ENCODE results near the gene SLC16A5.
"Not testable (repeated sequence)": the region's sequence is repeated elsewhere in the genome, so short reads cannot be mapped to it uniquely, and the experiment has no call there.

Gene SLC16A5

GRCh38 chr17:75087558-75088453 is at the start of gene SLC16A5:
Gene SLC16A5, plus strand, starts transcription at chr17:75087954. Its CDS starts 5,683 bp downstream, at chr17:75093637.
- TF ChIP-seq CTCF (IDR thresholded peaks at IDR 0.05; ENCODE audit: insufficient read depth, missing control alignments): no peak
- no peak for DNase-seq (ENCODE audit: insufficient read length, low spot score)
- FAIRE-seq: no peak

GRCh38 chr17:75039238-75039637 is 48.5 kb upstream of the SLC16A5 start:
- TF ChIP-seq CTCF (IDR thresholded peaks at IDR 0.05; ENCODE audit: insufficient read depth, missing control alignments): no peak
- FAIRE-seq (no peak), DNase-seq (ENCODE audit: insufficient read length, low spot score) (no peak)

- FAIRE-seq: no peak
- no peak for DNase-seq (ENCODE audit: insufficient read length, low spot score)
- TF ChIP-seq CTCF (IDR thresholded peaks at IDR 0.05; ENCODE audit: insufficient read depth, missing control alignments): no peak
These were observed 46.0 kb upstream of the SLC16A5 start for GRCh38 chr17:75041656-75042280.

- not testable (repeated sequence) for DNase-seq (ENCODE audit: insufficient read length, low spot score); FAIRE-seq
These were observed 44.0 kb upstream of the SLC16A5 start for GRCh38 chr17:75043789-75044188.

- TF ChIP-seq CTCF (IDR thresholded peaks at IDR 0.05; ENCODE audit: insufficient read depth, missing control alignments): no peak
- FAIRE-seq (no peak), DNase-seq (ENCODE audit: insufficient read length, low spot score) (no peak)
These were observed 43.0 kb upstream of the SLC16A5 start for GRCh38 chr17:75044716-75045115.

- not testable (repeated sequence) for FAIRE-seq; DNase-seq (ENCODE audit: insufficient read length, low spot score)
These were observed 41.8 kb upstream of the SLC16A5 start for GRCh38 chr17:75045946-75046406.

GRCh38 chr17:75046407-75047289 is 41.1 kb upstream of the SLC16A5 start, which contains the start of the genes ATP5PD and KCTD2:
Gene ATP5PD, minus strand, starts transcription at chr17:75046969. Its CDS starts 4,319 bp downstream, at chr17:75042650.
Gene KCTD2, plus strand, starts transcription at chr17:75047225. Its CDS starts 26 bp downstream, at chr17:75047251.
- no peak for TF ChIP-seq CTCF (IDR thresholded peaks at IDR 0.05; ENCODE audit: insufficient read depth, missing control alignments)
- DNase-seq (ENCODE audit: insufficient read length, low spot score): peak; percentile 82
- no peak for FAIRE-seq

All from D721Med (cell line).